HG02588 (cell line): ENCODE results near the gene TDG.
"Not testable (repeated sequence)": the region's sequence is repeated elsewhere in the genome, so short reads cannot be mapped to it uniquely, and the experiment has no call there.

ENCODE experiments used
- ATAC-seq: cut with Tn5 transposase; IDR thresholded peaks from one replicate; pipeline ENCODE4 v1.9.1; 2021; ENCODE audit warnings: mild to moderate bottlenecking, moderate library complexity; ENCODE audit not compliant: unreplicated experiment

The TDG gene

DNA sequence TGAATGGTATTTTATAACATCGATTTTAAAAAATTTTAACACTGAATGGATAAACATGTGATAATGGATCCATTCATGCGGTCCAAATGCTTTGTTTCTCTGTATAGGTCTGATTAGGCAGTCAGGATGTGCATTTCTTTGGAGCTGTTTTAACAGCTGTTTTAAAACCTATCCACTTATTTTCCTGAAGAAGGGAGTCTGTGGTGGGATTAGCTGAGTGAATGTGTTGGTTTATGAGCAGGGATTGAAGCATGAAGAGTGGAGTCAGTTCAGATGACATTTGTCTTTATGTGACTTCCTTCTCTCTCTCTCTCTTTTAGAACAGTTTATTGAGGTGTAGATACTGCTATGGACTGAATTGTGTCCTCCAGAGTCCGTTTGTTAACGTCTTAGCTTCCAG lies 46.7 kb downstream of the TDG start:
- no peak for ATAC-seq

DNA sequence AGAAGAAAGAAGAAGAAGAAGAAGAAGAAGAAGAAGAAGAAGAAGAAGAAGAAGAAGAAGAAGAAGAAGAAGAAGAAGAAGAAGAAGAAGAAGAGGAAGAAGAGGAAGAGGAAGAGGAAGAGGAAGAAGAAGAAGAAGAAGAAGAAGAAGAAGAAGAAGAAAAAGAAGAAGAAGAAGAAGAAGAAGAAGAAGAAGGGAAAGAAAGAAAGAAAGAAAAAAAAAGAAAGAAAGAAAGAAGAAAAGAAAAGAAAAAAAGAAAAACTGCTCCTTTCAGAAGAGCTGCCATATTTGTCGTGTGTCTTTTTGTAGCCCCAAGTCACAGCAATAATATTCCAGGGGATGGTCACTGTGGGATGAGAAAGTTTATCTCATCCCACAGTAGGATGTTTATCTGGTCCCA lies 56.2 kb downstream of the TDG start:
- ATAC-seq: not testable (repeated sequence)

DNA sequence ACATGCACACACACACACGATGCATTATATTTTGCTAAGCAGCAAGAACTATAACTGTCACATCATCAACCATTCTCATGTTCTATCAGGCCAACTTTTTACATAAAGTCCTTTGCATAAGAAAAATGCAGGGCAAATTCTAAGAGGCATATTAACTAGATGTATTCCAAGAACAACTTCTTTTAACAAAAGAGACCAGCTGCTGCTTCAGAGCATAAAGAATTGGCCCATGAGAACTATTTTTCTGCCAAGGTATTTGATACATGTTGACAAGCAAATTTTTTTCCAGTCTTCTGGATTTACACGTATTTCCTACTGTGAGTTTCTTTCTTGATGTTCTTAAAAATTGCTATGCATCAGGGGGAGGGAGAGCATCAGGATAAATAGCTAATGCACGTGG lies 57.1 kb downstream of the TDG start:
- no peak for ATAC-seq

DNA sequence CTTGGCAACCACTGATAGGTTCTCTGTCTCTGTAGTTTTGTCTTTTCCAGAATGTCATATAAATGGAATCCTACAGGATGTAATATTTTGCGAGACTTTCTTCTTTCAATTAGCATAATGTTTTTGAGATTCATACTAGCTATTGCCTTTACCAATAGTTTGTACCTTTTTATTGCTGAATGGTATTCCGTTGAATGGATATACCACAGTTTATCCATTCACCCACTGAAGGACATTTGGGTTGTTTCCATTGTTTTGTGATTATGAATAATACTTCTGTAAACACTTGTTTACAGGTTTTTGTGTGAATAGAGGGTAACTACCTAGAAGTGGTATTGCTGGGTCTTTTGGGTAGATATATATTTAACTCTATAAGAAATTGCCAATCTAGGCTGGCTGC lies 58.0 kb downstream of the TDG start:
- no peak for ATAC-seq

DNA sequence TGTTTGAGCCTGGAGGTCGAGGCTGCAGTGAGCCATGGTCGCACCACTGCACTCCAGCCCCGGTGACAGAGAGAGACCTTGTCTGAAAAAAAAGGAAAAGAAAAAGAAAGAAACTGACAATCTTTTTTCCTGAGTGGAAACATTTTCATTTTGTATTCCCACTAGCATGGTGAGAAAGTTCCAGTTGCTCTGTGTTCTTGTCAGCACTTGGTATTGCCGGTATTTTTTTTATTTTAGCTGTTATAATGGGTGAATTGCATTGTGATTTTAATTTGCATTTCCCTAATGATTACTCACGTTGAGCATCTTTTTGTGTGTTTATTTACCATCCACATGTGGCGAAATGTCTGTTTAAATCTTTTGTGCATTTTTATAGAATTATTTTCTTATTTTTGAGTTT lies 58.7 kb downstream of the TDG start:
- no peak for ATAC-seq

DNA sequence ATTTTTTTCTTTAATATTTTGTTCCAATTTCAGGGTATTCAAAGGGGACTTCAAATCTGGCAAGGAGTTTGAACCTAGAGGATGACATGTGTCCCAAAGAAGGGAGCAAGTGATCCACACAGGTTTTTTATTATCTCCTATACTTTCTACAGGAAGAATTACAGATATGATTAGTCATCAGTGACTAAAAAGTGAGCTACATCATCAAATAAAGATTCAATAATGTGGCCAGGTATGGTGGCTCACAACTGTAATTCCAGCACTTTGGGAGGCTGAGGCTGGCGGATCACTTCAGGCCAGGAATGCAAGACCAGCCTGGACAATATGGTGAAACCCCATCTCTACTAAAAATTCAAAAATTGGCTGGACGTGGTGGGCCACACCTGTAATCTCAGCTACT lies 60.1 kb downstream of the TDG start:
- ATAC-seq: no peak

DNA sequence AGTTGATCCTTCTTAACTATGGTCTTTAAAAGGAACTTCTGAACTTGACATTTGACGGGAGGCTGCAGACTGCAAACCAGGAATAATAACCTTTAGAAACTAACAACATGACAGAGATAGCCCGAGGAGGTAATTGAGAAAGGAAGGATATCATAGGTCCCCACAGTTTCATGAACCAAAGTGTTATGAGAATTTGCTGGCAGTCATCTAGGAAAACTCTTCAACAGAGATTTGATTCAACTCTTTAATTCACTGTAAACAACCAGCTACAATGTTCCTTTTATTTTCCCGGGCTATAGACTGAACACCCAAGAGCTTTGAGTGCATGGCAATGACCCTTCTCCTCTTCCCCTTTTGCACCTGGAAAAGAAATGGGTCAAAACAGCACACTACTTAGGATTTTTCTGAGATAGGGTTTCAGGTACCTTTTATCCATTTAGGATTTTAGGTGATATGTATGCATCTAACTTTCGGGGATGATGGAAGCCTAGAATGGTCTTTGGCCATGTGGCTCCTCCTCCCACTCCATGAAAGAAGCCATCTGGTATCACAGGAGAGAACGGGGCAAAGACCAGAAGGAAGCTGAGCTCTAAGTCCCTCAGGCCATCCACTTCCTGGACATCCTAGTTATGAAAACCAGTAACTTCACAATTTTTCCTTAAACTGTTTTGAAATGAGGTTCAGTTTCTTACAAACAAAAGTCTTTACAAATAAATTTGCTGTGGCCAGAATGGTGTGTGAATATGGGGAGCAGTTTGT lies 61.3 kb downstream of the TDG start:
- no peak for ATAC-seq

DNA sequence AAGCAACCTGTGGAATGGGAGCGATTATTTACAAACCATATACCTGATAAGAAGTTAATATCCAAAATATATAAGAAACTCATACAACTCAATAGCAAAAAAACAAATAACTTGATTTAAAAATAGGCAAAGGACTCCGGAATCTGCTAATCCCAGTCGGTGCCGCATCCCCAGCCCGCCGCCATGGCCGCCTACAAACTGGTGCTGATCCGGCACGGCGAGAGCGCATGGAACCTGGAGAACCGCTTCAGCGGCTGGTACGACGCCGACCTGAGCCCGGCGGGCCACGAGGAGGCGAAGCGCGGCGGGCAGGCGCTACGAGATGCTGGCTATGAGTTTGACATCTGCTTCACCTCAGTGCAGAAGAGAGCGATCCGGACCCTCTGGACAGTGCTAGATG lies 64.9 kb downstream of the TDG start:
- not testable (repeated sequence) for ATAC-seq

DNA sequence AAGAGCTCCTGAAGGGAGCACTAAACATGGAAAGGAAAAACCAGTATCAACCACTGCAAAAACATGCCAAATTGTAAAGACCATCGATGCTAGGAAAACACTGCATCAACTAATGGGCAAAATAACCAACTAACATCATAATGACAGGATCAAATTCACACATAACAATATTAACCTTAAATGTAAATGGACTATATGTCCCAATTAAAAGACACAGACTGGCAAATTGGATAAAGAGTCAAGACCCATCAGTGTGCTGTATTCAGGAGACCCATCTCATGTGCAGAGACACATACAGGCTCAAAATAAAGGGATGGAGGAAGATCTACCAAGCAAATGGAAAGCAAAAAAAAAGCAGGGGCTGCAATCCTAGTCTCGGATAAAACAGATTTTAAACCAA lies 70.5 kb downstream of the TDG start:
- not testable (repeated sequence) for ATAC-seq
